H9 (cell line): ENCODE measurements around the gene LRRFIP2. TPM values are rescaled to one million over a fixed set of nuclear protein-coding genes. Genes with fewer than 3 reads are reported as not detected.

Experiments
- DNase-seq: peaks from one replicate; pipeline ENCODE4 v3.0.0-alpha.2; 2017
- H2AFZ ChIP-seq: one replicate; pipeline ENCODE4 v1.6.1; 2013; ENCODE audit warnings: mild to moderate bottlenecking, low read length, control low read depth, moderate library complexity
- H2AK5ac ChIP-seq: 2 replicates; pipeline ENCODE4 v1.6.1; 2013; ENCODE audit warnings: low read length, control low read depth, mixed read lengths; ENCODE audit not compliant: insufficient read length
- H2BK120ac ChIP-seq: one replicate; pipeline ENCODE4 v1.6.1; 2013; ENCODE audit warnings: low read depth, mild to moderate bottlenecking, low read length, control low read depth, inconsistent platforms; ENCODE audit not compliant: poor library complexity, severe bottlenecking
- H2BK12ac ChIP-seq: 2 replicates; pipeline ENCODE4 v1.6.1; 2013; ENCODE audit warnings: low read length, control low read depth, mixed read lengths, low read depth; ENCODE audit not compliant: insufficient read length
- H2BK15ac ChIP-seq: 2 replicates; pipeline ENCODE4 v1.6.1; 2013; ENCODE audit warnings: low read depth, low read length, control low read depth
- H2BK20ac ChIP-seq: one replicate; pipeline ENCODE4 v1.6.1; 2013; ENCODE audit warnings: low read depth, mild to moderate bottlenecking, low read length, control low read depth, inconsistent platforms; ENCODE audit not compliant: poor library complexity, severe bottlenecking
- H2BK5ac ChIP-seq: 2 replicates; pipeline ENCODE4 v1.6.1; 2013; ENCODE audit warnings: low read length, control low read depth, mixed read lengths; ENCODE audit not compliant: insufficient read length
- H3K14ac ChIP-seq: 2 replicates; pipeline ENCODE4 v1.6.1; 2013; ENCODE audit warnings: low read length, control low read depth; ENCODE audit not compliant: insufficient read depth
- H3K18ac ChIP-seq: 2 replicates; pipeline ENCODE4 v1.6.1; 2013; ENCODE audit warnings: low read depth, mild to moderate bottlenecking, mixed read lengths, low read length, control low read depth; ENCODE audit not compliant: insufficient read length
- H3K23ac ChIP-seq: 2 replicates; pipeline ENCODE4 v1.6.1; 2013; ENCODE audit warnings: low read length, control low read depth, mixed read lengths, low read depth; ENCODE audit not compliant: insufficient read length
- H3K23me2 ChIP-seq: 2 replicates; pipeline ENCODE4 v1.6.1; 2013; ENCODE audit warnings: low read depth, mild to moderate bottlenecking, mixed read lengths, low read length, control low read depth; ENCODE audit not compliant: insufficient read length, poor library complexity, severe bottlenecking
- H3K27ac ChIP-seq: 2 replicates; pipeline ENCODE4 v1.5.1; 2013; ENCODE audit warnings: low read length, control low read depth, mixed read lengths, low read depth; ENCODE audit not compliant: insufficient read length
- H3K27me3 ChIP-seq: 2 replicates; pipeline ENCODE4 v1.6.1; 2013; ENCODE audit warnings: low read length, control low read depth, inconsistent platforms; ENCODE audit not compliant: insufficient read depth
- H3K4ac ChIP-seq: 2 replicates; pipeline ENCODE4 v1.6.1; 2013; ENCODE audit warnings: low read depth, mild to moderate bottlenecking, control low read depth, inconsistent platforms, low read length, moderate library complexity
- H3K4me1 ChIP-seq: 2 replicates; pipeline ENCODE4 v1.6.1; 2013; ENCODE audit warnings: low read length, control low read depth, inconsistent platforms; ENCODE audit not compliant: insufficient read depth
- H3K4me2 ChIP-seq: 2 replicates; pipeline ENCODE4 v1.6.1; 2013; ENCODE audit warnings: low read length, control low read depth, mixed read lengths; ENCODE audit not compliant: insufficient read length, insufficient read depth
- H3K56ac ChIP-seq: 2 replicates; pipeline ENCODE4 v1.6.1; 2013; ENCODE audit warnings: low read depth, mild to moderate bottlenecking, mixed read lengths, low read length, control low read depth; ENCODE audit not compliant: insufficient read length
- H3K79me1 ChIP-seq: 2 replicates; pipeline ENCODE4 v1.6.1; 2013; ENCODE audit warnings: low read depth, mild to moderate bottlenecking, moderate library complexity, low read length, control low read depth, inconsistent platforms; ENCODE audit not compliant: insufficient read depth, poor library complexity, severe bottlenecking
- H3K79me2 ChIP-seq: 2 replicates; pipeline ENCODE4 v1.6.1; 2013; ENCODE audit warnings: low read length, control low read depth, inconsistent platforms; ENCODE audit not compliant: insufficient read depth
- H3K9ac ChIP-seq: 2 replicates; pipeline ENCODE4 v1.6.1; 2013; ENCODE audit warnings: low read length, control low read depth, mixed read lengths; ENCODE audit not compliant: insufficient read length; ENCODE audit errors: extremely low read depth
- H3K9me3 ChIP-seq: one replicate; pipeline ENCODE4 v1.6.1; 2013; ENCODE audit warnings: low read depth, low read length, inconsistent platforms; ENCODE audit not compliant: control insufficient read depth
- H3T11ph ChIP-seq: one replicate; pipeline ENCODE4 v1.6.1; 2013; ENCODE audit warnings: mild to moderate bottlenecking, low read length, control low read depth, inconsistent platforms
- H4K20me1 ChIP-seq: one replicate; pipeline ENCODE4 v1.6.1; 2013; ENCODE audit not compliant: control insufficient read depth, insufficient read length, insufficient read depth
- H4K5ac ChIP-seq: 2 replicates; pipeline ENCODE4 v1.6.1; 2013; ENCODE audit warnings: low read depth, mild to moderate bottlenecking, mixed read lengths, low read length, control low read depth; ENCODE audit not compliant: insufficient read length
- H4K8ac ChIP-seq: replicated peaks from 2 replicates; pipeline ENCODE4 v1.6.1; 2013; ENCODE audit warnings: low read length, control low read depth, mixed read lengths, low read depth; ENCODE audit not compliant: insufficient read length
- H4K91ac ChIP-seq: 2 replicates; pipeline ENCODE4 v1.6.1; 2013; ENCODE audit warnings: low read depth, mild to moderate bottlenecking, moderate library complexity, mixed read lengths, low read length, control low read depth; ENCODE audit not compliant: insufficient read length
- H3K27ac Mint-ChIP-seq, 3 experiments: 2 replicates in 2 of 3; 3 replicates in 1 of 3; pipeline ENCODE4 v1.8.0; 2020 to 2021; ENCODE audit warnings: mixed read lengths in 3 of 3, mild to moderate bottlenecking in 1 of 3, moderate library complexity in 1 of 3
- H3K27me3 Mint-ChIP-seq: 2 replicates; pipeline ENCODE4 v1.8.0; 2021; ENCODE audit warnings: low read depth, mild to moderate bottlenecking, moderate library complexity, mixed read lengths
- H3K36me3 Mint-ChIP-seq, 3 experiments: 2 replicates in 2 of 3; 3 replicates in 1 of 3; pipeline ENCODE4 v1.8.0; 2020 to 2021; ENCODE audit warnings: low read depth in 3 of 3, mixed read lengths in 3 of 3; ENCODE audit not compliant: insufficient read depth in 1 of 3
- H3K4me1 Mint-ChIP-seq, 2 experiments: 2 replicates each; pipeline ENCODE4 v1.8.0; 2020; ENCODE audit warnings: mixed read lengths in 2 of 2
- H3K4me3 Mint-ChIP-seq, 2 experiments: 2 replicates in 1 of 2; 3 replicates in 1 of 2; pipeline ENCODE4 v1.8.0; 2020 to 2021; ENCODE audit warnings: mild to moderate bottlenecking in 2 of 2, mixed read lengths in 2 of 2, moderate library complexity in 1 of 2
- H3K9me3 Mint-ChIP-seq, 2 experiments: 2 replicates in 1 of 2; 3 replicates in 1 of 2; pipeline ENCODE4 v1.8.0; 2020; ENCODE audit warnings: mild to moderate bottlenecking in 2 of 2, mixed read lengths in 2 of 2, moderate library complexity in 1 of 2
- WGBS: extraction: QIAGEN DNeasy Blood & Tissue Kit; methylation state at CpG from one replicate; pipeline ENCODE4 v1.1.7; 2013; ENCODE audit warnings: missing lambda C conversion rate, low lambda C conversion rate, mixed read lengths; ENCODE audit not compliant: insufficient read length; ENCODE audit errors: extremely low coverage; 5-methylcytosine and 5-hydroxymethylcytosine counted together
- total RNA-seq: library from RNA; stranded (reverse); gene quantifications from 2 replicates; pipeline ENCODE4 v1.2.1, GENCODE V29; 2021
- TF ChIP-seq, protein P1 (sequence below): fragments of 200-600 bp; sonication (generic); conservative IDR thresholded peaks from 3 replicates; pipeline ENCODE4 v1.8.0; 2021; ENCODE audit warnings: antibody characterized with exemption, mild to moderate bottlenecking

Gene LRRFIP2
- total RNA-seq, 1 experiment from 2014 or later, result 30.7 TPM

DNA sequence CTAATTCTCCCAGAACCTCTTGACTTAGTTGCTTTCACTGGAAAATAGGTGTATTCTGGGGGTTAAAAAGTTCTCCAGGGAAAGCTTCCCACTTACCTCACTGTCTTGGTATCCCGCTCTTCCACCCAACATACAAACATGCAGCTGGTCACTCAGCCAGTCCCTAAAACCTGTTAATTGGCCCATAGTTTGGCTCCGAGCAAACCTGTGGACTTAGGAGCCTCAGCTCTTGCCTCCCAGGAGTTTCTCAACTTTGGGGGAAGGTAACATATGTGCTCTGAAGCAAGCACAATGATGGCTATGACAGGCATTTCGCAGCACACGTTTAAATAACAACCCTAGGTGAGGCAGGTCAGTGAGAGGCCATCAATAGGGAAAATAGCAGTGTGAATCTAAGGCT lies 25.8 kb upstream of the LRRFIP2 start:
- Histone ChIP-seq H3K4me1 (no peaks in the 10 kb centered on the region; the same call in 1 of the 2 replicates), H2BK12ac (no peak overlapping the region), H3K4ac (no peak overlapping the region), H2AK5ac (no peak overlapping the region), H3K23ac (no peak overlapping the region), H4K5ac (no peak overlapping the region), H3K79me1 (no peaks in the 10 kb centered on the region), H3T11ph (no peak overlapping the region), H2BK15ac (no peak overlapping the region), H2BK120ac (no peak overlapping the region), H3K27ac (no peak overlapping the region), H3K9me3 (no peaks in the 10 kb centered on the region), H3K4me2 (no peak overlapping the region), H3K56ac (no peak overlapping the region), H2BK20ac (no peak overlapping the region), H4K20me1 (no peaks in the 10 kb centered on the region), H3K9ac (no peak overlapping the region), H2AFZ (no peak overlapping the region), H4K91ac (no peak overlapping the region), H2BK5ac (no peak overlapping the region), H4K8ac (no peak overlapping the region), H3K23me2 (no peaks in the 10 kb centered on the region), H3K14ac (no peak overlapping the region), H3K27me3 (no peaks in the 10 kb centered on the region), H3K79me2 (no peaks in the 10 kb centered on the region), H3K18ac (no peak overlapping the region)
- peaks cover 4% of the 10 kb centered on the region for H3K27me3 Mint-ChIP-seq
- no peak overlapping the region; a peak in 2 of 7 replicates for H3K27ac Mint-ChIP-seq
- no peak overlapping the region for H3K4me3 Mint-ChIP-seq
- no CpG with 5 or more reads among the region's 4 CpGs for WGBS
- H3K9me3 Mint-ChIP-seq, result peaks cover 0 to 3% of the 10 kb centered on the region in 2 experiments; a peak in 2 of 5 replicates
- DNase-seq, result no peak
- no peaks in the 10 kb centered on the region for H3K36me3 Mint-ChIP-seq
- peaks cover 5 to 10% of the 10 kb centered on the region in 2 experiments; a peak in 3 of 4 replicates for H3K4me1 Mint-ChIP-seq
- TF ChIP-seq, protein P1, sequence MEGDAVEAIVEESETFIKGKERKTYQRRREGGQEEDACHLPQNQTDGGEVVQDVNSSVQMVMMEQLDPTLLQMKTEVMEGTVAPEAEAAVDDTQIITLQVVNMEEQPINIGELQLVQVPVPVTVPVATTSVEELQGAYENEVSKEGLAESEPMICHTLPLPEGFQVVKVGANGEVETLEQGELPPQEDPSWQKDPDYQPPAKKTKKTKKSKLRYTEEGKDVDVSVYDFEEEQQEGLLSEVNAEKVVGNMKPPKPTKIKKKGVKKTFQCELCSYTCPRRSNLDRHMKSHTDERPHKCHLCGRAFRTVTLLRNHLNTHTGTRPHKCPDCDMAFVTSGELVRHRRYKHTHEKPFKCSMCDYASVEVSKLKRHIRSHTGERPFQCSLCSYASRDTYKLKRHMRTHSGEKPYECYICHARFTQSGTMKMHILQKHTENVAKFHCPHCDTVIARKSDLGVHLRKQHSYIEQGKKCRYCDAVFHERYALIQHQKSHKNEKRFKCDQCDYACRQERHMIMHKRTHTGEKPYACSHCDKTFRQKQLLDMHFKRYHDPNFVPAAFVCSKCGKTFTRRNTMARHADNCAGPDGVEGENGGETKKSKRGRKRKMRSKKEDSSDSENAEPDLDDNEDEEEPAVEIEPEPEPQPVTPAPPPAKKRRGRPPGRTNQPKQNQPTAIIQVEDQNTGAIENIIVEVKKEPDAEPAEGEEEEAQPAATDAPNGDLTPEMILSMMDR, result no peak
